CD4-positive, alpha-beta T cell (primary cell): Measurements from ENCODE around the gene CDH4. TPM values are rescaled to one million over a fixed set of nuclear protein-coding genes. Genes with fewer than 3 reads are reported as not detected.

Experiments used
- ATAC-seq: fragments of 200-7000 bp; cut with Tn5 transposase; one replicate; pipeline ENCODE4 v1.10.0; 2022; ENCODE audit warnings: mild to moderate bottlenecking; ENCODE audit not compliant: poor library complexity
- CTCF ChIA-PET: fragments of 350-600 bp; sonication (Branson Sonifier 250); formaldehyde crosslinking; loops from one replicate; lab custom pipeline; 2021; ENCODE audit warnings: antibody characterized with exemption, inconsistent platforms; lab: Charles Lee
- POLR2A ChIA-PET: fragments of 350-600 bp; sonication (Branson Sonifier 250); formaldehyde crosslinking; loops from one replicate; lab custom pipeline; 2021; ENCODE audit warnings: antibody characterized with exemption, inconsistent platforms; lab: Charles Lee
- DNase-seq, 14 experiments: peaks; one replicate each; pipeline ENCODE4 v3.0.0-alpha.2; 2013 to 2020; ENCODE audit warnings: mixed read lengths in 2 of 14
- H3K27ac ChIP-seq, 2 donors: one replicate each; pipeline versions ENCODE4 v1.5.1 to v1.7.0; 2013; ENCODE audit warnings: low read length in 2 of 2, low read depth in 1 of 2, mild to moderate bottlenecking in 1 of 2
- H3K27me3 ChIP-seq, 2 experiments: 1 replicate in 1 of 2; 2 replicates in 1 of 2; pipeline versions ENCODE4 v1.6.1 to v1.7.0; 2013; ENCODE audit warnings: low read length in 2 of 2, control low read depth in 1 of 2, mild to moderate bottlenecking in 1 of 2, moderate library complexity in 1 of 2; ENCODE audit not compliant: insufficient read depth in 2 of 2, control insufficient read depth in 1 of 2
- H3K36me3 ChIP-seq: one replicate; pipeline ENCODE4 v1.6.1; 2013; ENCODE audit warnings: low read length, control low read depth; ENCODE audit not compliant: insufficient read depth
- H3K4me1 ChIP-seq: one replicate; pipeline ENCODE4 v1.6.1; 2013; ENCODE audit warnings: low read length, control low read depth; ENCODE audit not compliant: insufficient read depth
- H3K4me3 ChIP-seq: one replicate; pipeline ENCODE4 v1.5.1; 2013; ENCODE audit warnings: mild to moderate bottlenecking, low read length, moderate library complexity
- H3K9me3 ChIP-seq, 2 experiments: 1 replicate in 1 of 2; 2 replicates in 1 of 2; pipeline versions ENCODE4 v1.6.1 to v1.7.0; 2013; ENCODE audit warnings: low read length in 2 of 2, mild to moderate bottlenecking in 2 of 2, control low read depth in 1 of 2, moderate library complexity in 1 of 2; ENCODE audit not compliant: control insufficient read depth in 1 of 2, insufficient read depth in 1 of 2
- H3K27ac Mint-ChIP-seq: one replicate; pipeline ENCODE4 v1.8.0; 2020; ENCODE audit warnings: mixed read lengths
- H3K27me3 Mint-ChIP-seq: one replicate; pipeline ENCODE4 v1.8.0; 2021; ENCODE audit warnings: mixed read lengths
- H3K36me3 Mint-ChIP-seq: one replicate; pipeline ENCODE4 v1.8.0; 2021; ENCODE audit warnings: low read depth, mixed read lengths
- H3K4me1 Mint-ChIP-seq: one replicate; pipeline ENCODE4 v1.8.0; 2021; ENCODE audit warnings: low read depth, mixed read lengths
- H3K4me3 Mint-ChIP-seq: one replicate; pipeline ENCODE4 v1.8.0; 2020; ENCODE audit warnings: mild to moderate bottlenecking, mixed read lengths
- H3K9me3 Mint-ChIP-seq: one replicate; pipeline ENCODE4 v1.8.0; 2020; ENCODE audit warnings: mixed read lengths
- CTCF ChIP-seq: fragments of 200-600 bp; IDR thresholded peaks from one replicate; pipeline ENCODE4 v1.8.0; 2022; ENCODE audit warnings: antibody characterized with exemption, mild to moderate bottlenecking
- intact Hi-C, 2 experiments: fragments of 100-400 bp; cut with DNase I in 1 of 2; cut with micrococcal nuclease in 1 of 2; formaldehyde crosslinking; loops; one replicate each; pipeline versions ENCODE4 v1.15.1 to v1.9.0; 2023 to 2025; cut with DNase I, micrococcal nuclease
- total RNA-seq, 174 experiments: library from RNA in 2 of 174; stranded (reverse) in 2 of 174; gene quantifications; one replicate each; pipeline ENCODE4 v1.2.3 and lab custom pipeline; 2021 to 2026

CDH4 gene
- total RNA-seq, 2 experiments from 2014 or later = 0.11 TPM

GRCh38 chr20:61927193-61927825, 675.2 kb downstream of the CDH4 start:
- H3K27me3 ChIP-seq = no peaks in the 10 kb centered on the region
- no peaks in the 10 kb centered on the region for H3K36me3 ChIP-seq
- peaks cover 0 to 32% of the 10 kb centered on the region in 2 experiments for H3K9me3 ChIP-seq
- ATAC-seq (no peak), DNase-seq (no peak)
- POLR2A ChIA-PET = no interaction called here
- no peaks in the 10 kb centered on the region for H3K9me3 Mint-ChIP-seq
- no peaks in the 10 kb centered on the region for H3K4me1 ChIP-seq
- CTCF ChIA-PET = no interaction called here
- H3K27ac Mint-ChIP-seq = no peak overlapping the region
- no peak overlapping the region for H3K4me3 Mint-ChIP-seq
- no peaks in the 10 kb centered on the region for H3K4me1 Mint-ChIP-seq
- no peaks in the 10 kb centered on the region for H3K36me3 Mint-ChIP-seq
- H3K4me3 ChIP-seq = no peak overlapping the region
- intact Hi-C loops = no loop called here
- no peaks in the 10 kb centered on the region for H3K27me3 Mint-ChIP-seq
- TF ChIP-seq CTCF = no peak
- no peak overlapping the region for H3K27ac ChIP-seq

GRCh38 chr20:61927826-61928541, 675.9 kb downstream of the CDH4 start:
- ATAC-seq (no peak), DNase-seq (no peak)
- Mint-ChIP-seq H3K27me3 (no peaks in the 10 kb centered on the region), H3K4me1 (no peaks in the 10 kb centered on the region), H3K4me3 (no peak overlapping the region), H3K9me3 (no peaks in the 10 kb centered on the region), H3K36me3 (no peaks in the 10 kb centered on the region), H3K27ac (no peak overlapping the region)
- no peaks in the 10 kb centered on the region for H3K4me1 ChIP-seq
- H3K9me3 ChIP-seq = peaks cover 0 to 31% of the 10 kb centered on the region in 2 experiments
- POLR2A ChIA-PET = no interaction called here
- CTCF ChIA-PET = no interaction called here
- no peaks in the 10 kb centered on the region for H3K36me3 ChIP-seq
- H3K4me3 ChIP-seq = no peak overlapping the region
- no peak for TF ChIP-seq CTCF
- H3K27ac ChIP-seq = no peak overlapping the region
- H3K27me3 ChIP-seq = no peaks in the 10 kb centered on the region
- intact Hi-C loops = no loop called here

GRCh38 chr20:61929561-61929960, 677.5 kb downstream of the CDH4 start:
- no peak overlapping the region for H3K4me3 ChIP-seq
- no peak for TF ChIP-seq CTCF
- Mint-ChIP-seq H3K27me3 (no peaks in the 10 kb centered on the region), H3K4me1 (no peaks in the 10 kb centered on the region), H3K4me3 (no peak overlapping the region), H3K36me3 (no peaks in the 10 kb centered on the region), H3K27ac (no peak overlapping the region), H3K9me3 (no peaks in the 10 kb centered on the region)
- H3K4me1 ChIP-seq = no peaks in the 10 kb centered on the region
- no peak for ATAC-seq
- DNase-seq = no peak
- intact Hi-C loops = no loop called here
- H3K9me3 ChIP-seq = peaks cover 0 to 26% of the 10 kb centered on the region in 2 experiments
- no peaks in the 10 kb centered on the region for H3K36me3 ChIP-seq
- ChIA-PET POLR2A (no interaction called here), CTCF (no interaction called here)
- no peak overlapping the region for H3K27ac ChIP-seq
- no peaks in the 10 kb centered on the region for H3K27me3 ChIP-seq
